ENCODE data around the gene PRPF40B. TPM values are rescaled to one million over a fixed set of nuclear protein-coding genes. Genes with fewer than 3 reads are reported as not detected.
A peak's percentile ranks its signal among the peaks of the same experiment; 100 is the strongest.

Gene PRPF40B
- total RNA-seq, 4 donors from 2014 or later, result 3.7 to 18.2 (median 15.5) TPM

DNA sequence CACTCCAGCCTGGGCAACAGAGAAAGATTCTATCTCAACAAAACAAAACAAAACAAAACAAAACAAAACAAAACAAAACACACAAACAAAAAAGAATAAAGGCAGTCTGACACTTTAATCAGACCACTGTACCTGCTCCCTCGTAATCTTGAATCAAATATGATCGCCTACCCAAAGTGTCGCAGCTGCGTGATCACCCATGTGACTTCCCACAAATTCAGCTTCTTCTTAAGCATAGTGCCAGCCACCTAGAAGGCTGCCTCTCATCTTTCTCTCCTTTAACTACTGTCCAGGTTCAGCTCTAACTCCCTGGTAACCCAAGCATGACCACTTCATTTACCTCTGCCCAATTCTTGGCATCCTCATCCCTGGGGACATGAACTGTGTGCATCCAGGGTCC, 46.4 kb downstream of the PRPF40B start:
- TF ChIP-seq, protein P1, sequence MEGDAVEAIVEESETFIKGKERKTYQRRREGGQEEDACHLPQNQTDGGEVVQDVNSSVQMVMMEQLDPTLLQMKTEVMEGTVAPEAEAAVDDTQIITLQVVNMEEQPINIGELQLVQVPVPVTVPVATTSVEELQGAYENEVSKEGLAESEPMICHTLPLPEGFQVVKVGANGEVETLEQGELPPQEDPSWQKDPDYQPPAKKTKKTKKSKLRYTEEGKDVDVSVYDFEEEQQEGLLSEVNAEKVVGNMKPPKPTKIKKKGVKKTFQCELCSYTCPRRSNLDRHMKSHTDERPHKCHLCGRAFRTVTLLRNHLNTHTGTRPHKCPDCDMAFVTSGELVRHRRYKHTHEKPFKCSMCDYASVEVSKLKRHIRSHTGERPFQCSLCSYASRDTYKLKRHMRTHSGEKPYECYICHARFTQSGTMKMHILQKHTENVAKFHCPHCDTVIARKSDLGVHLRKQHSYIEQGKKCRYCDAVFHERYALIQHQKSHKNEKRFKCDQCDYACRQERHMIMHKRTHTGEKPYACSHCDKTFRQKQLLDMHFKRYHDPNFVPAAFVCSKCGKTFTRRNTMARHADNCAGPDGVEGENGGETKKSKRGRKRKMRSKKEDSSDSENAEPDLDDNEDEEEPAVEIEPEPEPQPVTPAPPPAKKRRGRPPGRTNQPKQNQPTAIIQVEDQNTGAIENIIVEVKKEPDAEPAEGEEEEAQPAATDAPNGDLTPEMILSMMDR (IDR thresholded peaks at IDR 0.05), result no peak
- no peak for TF ChIP-seq POLR2A (IDR thresholded peaks at IDR 0.05)
- DNase-seq, result no peak
- Histone ChIP-seq H3K27ac (peak overlapping the region in 3 of 4 donors; percentile 69 to 85 (median 83)), H3K4me3 (no peak overlapping the region), H3K36me3 (no peaks in the 10 kb centered on the region), H3K9me3 (no peaks in the 10 kb centered on the region), H3K4me1 (peaks cover 6 to 57% (median 47%) of the 10 kb centered on the region in 4 donors), H3K27me3 (no peaks in the 10 kb centered on the region)

DNA sequence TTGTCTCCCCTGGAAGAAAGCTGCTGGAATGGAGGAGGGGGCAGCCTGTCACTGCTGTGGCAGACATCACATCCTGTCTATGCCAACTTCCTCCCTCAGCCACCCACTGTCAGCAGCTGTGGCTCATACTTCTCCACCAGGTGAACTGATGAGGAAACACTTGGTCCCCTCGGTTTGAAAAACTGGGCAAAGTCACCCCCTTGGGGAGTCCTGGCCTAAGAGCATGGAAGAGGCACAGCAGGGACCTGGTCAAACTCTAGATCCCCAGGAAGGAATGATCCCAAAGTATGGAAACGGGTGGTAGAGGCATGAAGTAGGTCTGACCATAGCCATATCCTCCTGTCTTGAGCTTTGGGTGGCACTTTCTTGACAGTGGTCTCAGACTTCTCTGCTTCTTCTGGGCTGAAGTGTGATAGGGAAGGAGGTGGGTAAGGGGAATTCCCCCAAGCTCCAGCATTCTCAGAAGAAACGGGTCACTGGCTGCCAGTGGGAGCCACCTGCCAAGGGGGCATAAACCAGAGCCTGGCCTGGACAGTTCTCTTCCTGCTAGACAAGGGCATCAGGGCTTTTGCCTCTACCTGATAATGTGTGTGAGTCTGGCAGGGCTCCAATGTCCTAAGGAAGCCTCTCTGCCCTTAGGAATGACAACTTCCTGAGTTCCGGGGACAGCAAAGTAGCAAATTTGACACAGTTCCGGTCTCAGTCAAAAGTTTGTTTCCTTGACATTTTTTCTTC, 47.8 kb downstream of the PRPF40B start:
- Histone ChIP-seq H3K27me3 (no peaks in the 10 kb centered on the region), H3K9me3 (no peaks in the 10 kb centered on the region), H3K36me3 (no peaks in the 10 kb centered on the region), H3K4me3 (no peak overlapping the region), H3K4me1 (peaks cover 6 to 56% (median 49%) of the 10 kb centered on the region in 4 donors), H3K27ac (peak overlapping the region; percentile 69 to 85 (median 80))
- TF ChIP-seq, protein P1 (IDR thresholded peaks at IDR 0.05), result no peak
- TF ChIP-seq POLR2A (IDR thresholded peaks at IDR 0.05), result no peak
- peak in 2 of 3 donors; percentile 73 to 77 for DNase-seq

DNA sequence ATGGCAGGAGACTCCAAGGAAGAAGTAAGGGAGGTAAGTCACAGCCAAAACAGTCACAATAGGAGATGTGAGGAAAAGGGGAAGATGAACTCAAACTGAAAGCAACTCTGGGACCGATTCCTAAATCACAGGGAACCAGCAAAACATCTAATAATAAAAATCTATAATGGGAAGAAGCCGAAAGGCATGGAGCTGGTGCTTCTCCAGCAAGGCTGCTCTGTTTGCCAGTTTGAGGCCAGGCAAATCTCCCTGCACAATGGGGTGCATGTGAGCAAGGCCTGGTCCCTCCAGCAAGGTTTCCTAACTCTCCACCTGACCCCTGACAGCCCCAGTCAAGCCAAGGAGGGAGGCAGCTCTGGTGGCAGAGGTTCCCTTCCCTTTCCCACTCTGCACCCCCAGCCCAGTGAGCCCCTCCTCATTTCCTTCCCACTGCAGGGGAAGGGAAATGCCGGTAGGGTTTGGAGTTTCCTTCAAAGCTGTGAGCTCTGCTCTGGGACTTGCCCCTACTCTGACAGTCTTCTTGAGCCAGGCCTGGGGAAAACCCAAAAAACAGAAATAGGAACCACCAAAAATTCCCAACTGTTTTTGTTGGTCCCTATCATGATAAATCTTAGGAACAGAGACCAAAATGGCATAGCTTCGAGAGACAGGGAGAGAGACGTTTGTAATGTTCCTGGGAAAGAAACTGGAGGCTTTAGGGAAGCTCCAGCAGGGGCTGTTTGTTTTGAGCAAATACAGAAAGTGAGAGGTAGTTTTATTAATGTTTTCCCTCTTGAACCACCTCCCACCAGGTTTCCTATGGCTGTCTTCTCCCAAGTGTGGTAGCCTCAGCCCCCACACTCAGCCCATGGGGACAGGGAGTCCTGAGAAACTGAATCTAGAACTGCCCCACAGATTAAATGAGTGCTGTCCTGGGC, 49.2 kb downstream of the PRPF40B start:
- no peaks in the 10 kb centered on the region for H3K27me3 ChIP-seq
- no peaks in the 10 kb centered on the region for H3K36me3 ChIP-seq
- no peak for TF ChIP-seq POLR2A (IDR thresholded peaks at IDR 0.05)
- TF ChIP-seq, protein P1 (IDR thresholded peaks at IDR 0.05), result no peak
- H3K4me3 ChIP-seq, result no peak overlapping the region
- DNase-seq, result no peak
- peak overlapping the region; percentile 69 to 87 (median 84) for H3K27ac ChIP-seq
- peaks cover 6 to 56% (median 49%) of the 10 kb centered on the region in 4 donors for H3K4me1 ChIP-seq
- H3K9me3 ChIP-seq, result no peaks in the 10 kb centered on the region

DNA sequence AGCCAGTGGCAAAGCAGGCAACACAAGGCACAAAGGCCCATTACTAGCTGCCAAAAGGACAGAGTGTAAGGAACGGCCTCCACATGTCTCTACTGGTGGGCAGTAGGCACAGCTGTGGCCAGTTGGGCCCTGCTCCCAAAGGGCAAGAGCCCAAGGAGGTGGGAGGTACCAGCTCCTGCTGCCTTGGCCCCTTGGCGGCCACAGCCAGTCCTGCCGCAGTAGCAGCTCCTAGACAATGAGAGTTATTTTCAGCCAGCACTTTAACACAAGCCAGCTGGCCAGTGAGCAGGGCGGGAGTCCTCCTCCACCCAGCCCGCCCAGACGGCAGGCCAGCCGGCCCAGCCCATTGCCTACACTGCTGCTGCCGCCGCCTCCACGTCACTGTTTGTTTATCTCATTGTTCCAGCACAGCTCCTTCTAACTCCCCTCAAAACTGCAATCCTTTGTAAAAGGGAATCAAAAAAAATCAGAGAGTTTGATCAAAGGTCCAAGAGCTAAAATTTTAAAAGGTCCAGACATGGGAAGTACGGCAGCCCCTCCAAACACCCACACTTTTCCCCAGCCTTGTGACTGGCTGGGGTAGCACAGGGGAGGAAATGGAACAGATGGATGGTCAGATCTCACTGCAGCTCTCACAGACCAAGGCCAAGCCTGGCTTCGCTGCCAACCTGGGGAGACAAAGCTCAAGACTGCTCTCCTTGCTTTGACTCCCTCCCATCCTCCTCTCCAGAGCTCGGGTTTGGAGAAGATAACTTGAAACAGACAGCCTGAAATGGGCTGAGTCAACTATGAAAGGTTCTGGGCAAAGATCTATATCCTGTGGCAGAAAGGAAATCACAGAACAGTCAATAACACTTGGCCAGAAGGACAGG, 50.3 kb downstream of the PRPF40B start:
- H3K27me3 ChIP-seq, result no peaks in the 10 kb centered on the region
- peaks cover 6 to 56% (median 49%) of the 10 kb centered on the region in 4 donors for H3K4me1 ChIP-seq
- TF ChIP-seq, protein P1 (IDR thresholded peaks at IDR 0.05), result peak in 3 of 6 experiments; percentile 40 to 56 (median 43)
- peak in 1 of 2 donors; percentile 33 for TF ChIP-seq POLR2A (IDR thresholded peaks at IDR 0.05)
- no peaks in the 10 kb centered on the region for H3K9me3 ChIP-seq
- peak; percentile 62 to 86 (median 81) for DNase-seq
- no peak overlapping the region for H3K4me3 ChIP-seq
- H3K27ac ChIP-seq, result peak overlapping the region; percentile 69 to 87 (median 84)
- no peaks in the 10 kb centered on the region for H3K36me3 ChIP-seq
